Measurements from ENCODE around the gene STEAP1B.

STEAP1B gene

DNA sequence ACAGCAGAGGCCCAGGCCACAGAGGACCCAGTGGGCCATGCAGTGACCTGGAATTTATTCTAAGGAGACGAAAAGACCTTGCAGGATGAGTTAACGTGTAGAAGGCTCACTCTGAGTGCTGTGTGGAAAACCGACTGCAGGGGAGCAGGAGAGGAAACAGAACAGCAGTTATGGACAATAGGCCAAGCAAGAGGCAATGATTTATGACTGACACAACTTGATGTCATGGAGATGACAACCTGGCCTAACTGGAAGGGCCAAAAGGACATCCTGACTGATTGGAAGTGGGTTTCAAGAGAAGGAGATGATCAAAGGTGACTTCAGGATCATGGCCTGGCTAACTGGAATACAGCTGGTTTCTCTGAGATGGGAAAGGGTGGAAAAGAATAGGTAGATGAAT lies 72.9 kb downstream of the STEAP1B start:
- H3K4me3 ChIP-seq (replicated peaks; ENCODE audit: low read depth, low read length), result no peak overlapping the region
- no peak for DNase-seq (ENCODE audit: extremely low read depth, low read depth)
- TF ChIP-seq, protein P1, sequence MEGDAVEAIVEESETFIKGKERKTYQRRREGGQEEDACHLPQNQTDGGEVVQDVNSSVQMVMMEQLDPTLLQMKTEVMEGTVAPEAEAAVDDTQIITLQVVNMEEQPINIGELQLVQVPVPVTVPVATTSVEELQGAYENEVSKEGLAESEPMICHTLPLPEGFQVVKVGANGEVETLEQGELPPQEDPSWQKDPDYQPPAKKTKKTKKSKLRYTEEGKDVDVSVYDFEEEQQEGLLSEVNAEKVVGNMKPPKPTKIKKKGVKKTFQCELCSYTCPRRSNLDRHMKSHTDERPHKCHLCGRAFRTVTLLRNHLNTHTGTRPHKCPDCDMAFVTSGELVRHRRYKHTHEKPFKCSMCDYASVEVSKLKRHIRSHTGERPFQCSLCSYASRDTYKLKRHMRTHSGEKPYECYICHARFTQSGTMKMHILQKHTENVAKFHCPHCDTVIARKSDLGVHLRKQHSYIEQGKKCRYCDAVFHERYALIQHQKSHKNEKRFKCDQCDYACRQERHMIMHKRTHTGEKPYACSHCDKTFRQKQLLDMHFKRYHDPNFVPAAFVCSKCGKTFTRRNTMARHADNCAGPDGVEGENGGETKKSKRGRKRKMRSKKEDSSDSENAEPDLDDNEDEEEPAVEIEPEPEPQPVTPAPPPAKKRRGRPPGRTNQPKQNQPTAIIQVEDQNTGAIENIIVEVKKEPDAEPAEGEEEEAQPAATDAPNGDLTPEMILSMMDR (IDR thresholded peaks at IDR 0.05; ENCODE audit: low read depth, low read length, missing control alignments), result no peak

DNA sequence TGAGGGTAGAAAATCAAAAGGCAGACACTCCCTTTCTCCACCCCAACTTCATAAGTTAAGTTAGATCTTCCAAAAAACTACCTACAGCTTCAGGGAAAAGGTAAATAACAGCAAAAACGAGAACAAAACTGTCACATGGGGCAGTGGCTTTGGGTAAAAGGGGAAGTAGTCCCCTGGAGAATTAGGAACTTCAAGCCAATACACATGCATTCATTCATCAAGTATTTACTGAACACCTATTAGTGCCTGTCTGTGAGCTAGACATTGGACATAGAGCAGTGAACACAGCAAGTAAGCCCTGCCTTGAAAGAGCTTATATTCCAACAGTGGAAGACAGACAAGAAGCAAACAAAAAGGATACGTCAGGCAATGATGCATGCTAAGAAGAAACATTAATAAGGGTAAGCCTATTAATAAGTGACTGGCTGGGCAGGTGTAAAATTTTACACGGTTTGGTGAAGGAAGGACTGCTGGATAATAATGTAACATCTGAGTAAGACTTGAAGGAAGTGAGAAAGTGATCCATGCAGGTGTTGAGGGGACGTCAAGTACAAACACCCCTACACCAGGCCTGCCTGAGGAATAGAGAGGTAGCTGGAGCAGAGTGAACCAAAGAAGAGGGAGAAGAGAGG lies 73.4 kb downstream of the STEAP1B start:
- no peak overlapping the region for H3K4me3 ChIP-seq (replicated peaks; ENCODE audit: low read depth, low read length)
- TF ChIP-seq, protein P1 (IDR thresholded peaks at IDR 0.05; ENCODE audit: low read depth, low read length, missing control alignments), result no peak
- no peak for DNase-seq (ENCODE audit: extremely low read depth, low read depth)

DNA sequence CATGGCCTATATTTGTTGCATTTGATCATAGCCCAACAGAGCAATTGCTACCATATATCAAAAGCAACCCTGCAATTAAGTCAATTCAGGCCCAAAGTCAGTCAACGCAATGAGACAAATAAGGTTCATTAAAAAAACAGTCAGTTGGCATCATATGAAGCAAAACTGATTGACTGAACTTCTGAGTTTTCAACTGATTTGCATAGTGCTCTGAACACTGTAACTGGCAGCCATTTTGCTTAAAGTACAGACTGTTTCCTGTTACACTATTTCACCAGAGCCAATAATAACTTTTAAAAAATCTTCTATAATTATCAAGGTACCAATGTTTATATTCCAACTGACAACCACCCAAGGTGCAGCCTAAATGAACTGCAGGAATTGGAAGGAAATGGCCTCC lies 74.6 kb downstream of the STEAP1B start:
- TF ChIP-seq, protein P1 (IDR thresholded peaks at IDR 0.05; ENCODE audit: low read depth, low read length, missing control alignments), result no peak
- no peak for DNase-seq (ENCODE audit: extremely low read depth, low read depth)
- no peak overlapping the region for H3K4me3 ChIP-seq (replicated peaks; ENCODE audit: low read depth, low read length)

DNA sequence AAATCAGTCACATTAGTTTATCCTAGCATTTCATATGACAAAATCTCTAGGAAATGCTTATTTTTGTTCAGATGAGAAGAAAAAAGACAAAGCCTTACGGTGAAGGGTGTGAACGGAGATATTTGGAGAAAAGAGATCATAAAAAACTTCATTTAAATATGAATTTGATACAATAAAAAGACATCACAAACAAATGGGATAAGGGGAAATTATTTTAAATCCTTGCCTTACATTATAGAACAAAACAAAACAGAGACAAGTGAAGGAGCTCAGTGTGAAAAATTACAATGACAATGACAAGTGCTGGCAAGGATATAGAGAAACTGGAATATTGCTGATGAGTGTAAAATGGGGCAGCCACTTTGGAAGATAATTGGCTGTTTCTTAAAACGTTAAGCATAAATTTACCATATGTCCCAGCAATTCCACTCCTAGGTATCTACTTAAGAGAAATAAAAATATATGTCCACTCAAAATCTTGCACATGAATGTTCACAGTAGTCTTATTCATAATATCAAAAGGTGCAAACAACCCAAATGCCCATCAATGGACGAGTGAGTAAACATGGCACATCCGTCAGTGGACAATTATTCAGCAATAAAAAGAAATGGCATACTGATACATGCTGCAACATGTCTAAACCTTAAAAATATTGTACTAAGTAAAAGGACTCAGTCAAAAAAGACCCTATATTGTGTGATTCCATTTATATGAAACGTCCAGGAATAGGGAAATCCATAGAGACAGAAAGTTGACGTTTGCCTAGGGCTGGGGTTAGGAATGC lies 77.0 kb downstream of the STEAP1B start:
- TF ChIP-seq, protein P1 (IDR thresholded peaks at IDR 0.05; ENCODE audit: low read depth, low read length, missing control alignments), result no peak
- no peak overlapping the region for H3K4me3 ChIP-seq (replicated peaks; ENCODE audit: low read depth, low read length)
- no peak for DNase-seq (ENCODE audit: extremely low read depth, low read depth)

DNA sequence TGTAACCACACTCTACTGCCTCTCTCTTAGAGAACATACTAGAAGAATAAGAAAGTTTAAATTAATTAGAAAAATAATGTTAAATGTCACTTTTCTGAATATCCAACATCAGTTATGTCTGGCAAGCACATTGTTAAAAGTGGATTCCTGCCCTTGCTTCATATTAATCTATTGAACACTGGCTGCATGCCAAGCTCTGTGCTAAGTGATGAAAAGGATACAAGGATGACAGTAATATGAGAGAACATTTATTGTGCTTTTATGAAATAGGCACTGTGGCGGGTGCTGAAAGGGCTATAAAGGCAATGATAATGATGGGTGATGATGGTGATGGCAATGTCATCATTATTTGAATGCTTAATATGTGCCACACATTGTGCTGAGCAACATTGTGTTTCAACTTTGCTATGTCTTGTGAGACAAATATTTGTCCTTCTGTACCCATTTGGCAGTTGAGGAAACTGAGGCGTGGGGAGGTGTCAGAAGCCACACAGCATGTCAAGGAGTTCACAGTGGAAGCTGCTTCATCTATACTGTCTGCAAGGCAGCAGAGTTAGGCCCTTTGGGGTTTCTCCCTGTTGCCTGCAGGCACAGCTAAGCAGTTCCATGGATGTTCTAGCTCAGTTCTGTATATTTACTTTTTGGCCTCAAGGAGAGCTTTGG lies 78.9 kb downstream of the STEAP1B start:
- DNase-seq (ENCODE audit: extremely low read depth, low read depth), result no peak
- no peak overlapping the region for H3K4me3 ChIP-seq (replicated peaks; ENCODE audit: low read depth, low read length)
- TF ChIP-seq, protein P1 (IDR thresholded peaks at IDR 0.05; ENCODE audit: low read depth, low read length, missing control alignments), result no peak

DNA sequence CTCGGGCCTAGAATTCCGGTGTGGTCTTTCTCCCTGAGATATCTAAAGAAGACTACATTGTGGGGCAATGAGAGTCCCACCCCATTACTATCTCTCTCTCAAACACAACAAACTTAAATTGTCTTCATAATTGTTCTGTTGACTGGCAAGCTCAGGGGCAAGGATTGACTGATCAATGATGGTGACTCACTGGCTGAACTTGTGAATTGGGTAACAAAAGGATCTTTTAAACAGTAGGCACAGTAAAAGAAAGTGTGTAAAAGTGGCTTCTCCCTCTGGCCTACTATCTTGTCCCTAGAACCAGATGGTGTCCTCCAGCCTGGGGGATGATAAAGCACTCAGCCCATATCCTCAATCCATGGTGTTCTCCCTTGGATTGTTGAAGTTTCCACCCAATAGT lies 80.0 kb downstream of the STEAP1B start:
- TF ChIP-seq, protein P1 (IDR thresholded peaks at IDR 0.05; ENCODE audit: low read depth, low read length, missing control alignments), result no peak
- DNase-seq (ENCODE audit: extremely low read depth, low read depth), result no peak
- no peak overlapping the region for H3K4me3 ChIP-seq (replicated peaks; ENCODE audit: low read depth, low read length)
